Measurements from ENCODE around the gene NEU1.
A peak's percentile ranks its signal among the peaks of the same experiment; 100 is the strongest.
"Not testable (repeated sequence)": the region's sequence is repeated elsewhere in the genome, so short reads cannot be mapped to it uniquely, and the experiment has no call there.

Gene NEU1

GRCh38 chr6:31860349-31860748 is 2.3 kb downstream of the NEU1 start:
- H3K4me2 ChIP-seq, result no peak overlapping the region; a peak in 1 of 22 replicates
- peaks cover 29 to 44% (median 31%) of the 10 kb centered on the region in 10 experiments for H3K4me1 ChIP-seq
- no peak overlapping the region for H3K4me3 ChIP-seq
- TF ChIP-seq Cebpa-rat (IDR thresholded peaks at IDR 0.05), result no peak
- H3K9ac ChIP-seq, result peak overlapping the region in 1 of 11 experiments; percentile 10; a peak in 1 of 22 replicates
- H3K36me3 ChIP-seq, result peaks cover 27 to 60% (median 41%) of the 10 kb centered on the region in 11 experiments; a peak in 20 of 22 replicates
- no peak overlapping the region for H3K27ac ChIP-seq
- H3K9me3 ChIP-seq (replicated peaks in 1 of 11), result peaks cover 0 to 6% (median 3%) of the 10 kb centered on the region in 11 experiments; a peak in 14 of 22 replicates
- H3K27me3 ChIP-seq, result no peaks in the 10 kb centered on the region
- peaks cover 0 to 20% (median 5%) of the 10 kb centered on the region in 11 experiments; a peak in 5 of 22 replicates for H4K20me1 ChIP-seq

GRCh38 chr6:31859923-31860322 is 2.7 kb downstream of the NEU1 start:
- Histone ChIP-seq H3K4me2 (no peak overlapping the region; a peak in 1 of 22 replicates), H3K9me3 (replicated peaks in 1 of 11) (peaks cover 0 to 10% (median 6%) of the 10 kb centered on the region in 11 experiments; a peak in 14 of 22 replicates), H3K36me3 (peaks cover 27 to 62% (median 41%) of the 10 kb centered on the region in 11 experiments; a peak in 20 of 22 replicates), H4K20me1 (peaks cover 0 to 20% (median 5%) of the 10 kb centered on the region in 11 experiments; a peak in 5 of 22 replicates), H3K4me1 (peaks cover 25 to 39% (median 27%) of the 10 kb centered on the region in 10 experiments), H3K27me3 (no peaks in the 10 kb centered on the region), H3K27ac (no peak overlapping the region), H3K9ac (peak overlapping the region in 1 of 11 experiments; percentile 32; a peak in 1 of 22 replicates), H3K4me3 (no peak overlapping the region)
- no peak for TF ChIP-seq Cebpa-rat (IDR thresholded peaks at IDR 0.05)

GRCh38 chr6:31858707-31859106 is 3.9 kb downstream of the NEU1 start:
- peaks cover 0 to 20% (median 5%) of the 10 kb centered on the region in 11 experiments; a peak in 5 of 22 replicates for H4K20me1 ChIP-seq
- H3K9ac ChIP-seq, result peak overlapping the region in 1 of 11 experiments; percentile 32; a peak in 1 of 22 replicates
- H3K4me3 ChIP-seq, result no peak overlapping the region
- H3K27ac ChIP-seq, result no peak overlapping the region
- 0 out of 22 replicates have a peak, but pooled peaks of 1 of the 11 experiments have one; percentile 33 for TF ChIP-seq Cebpa-rat (IDR thresholded peaks at IDR 0.05)
- no peaks in the 10 kb centered on the region for H3K27me3 ChIP-seq
- H3K4me1 ChIP-seq, result peaks cover 16 to 30% (median 17%) of the 10 kb centered on the region in 10 experiments
- peaks cover 0 to 11% (median 6%) of the 10 kb centered on the region in 11 experiments; a peak in 14 of 22 replicates for H3K9me3 ChIP-seq (replicated peaks in 1 of 11)
- H3K4me2 ChIP-seq, result no peak overlapping the region
- H3K36me3 ChIP-seq, result peaks cover 27 to 62% (median 41%) of the 10 kb centered on the region in 11 experiments; a peak in 20 of 22 replicates

GRCh38 chr6:31857774-31858173 is 4.8 kb downstream of the NEU1 start:
- H3K27ac ChIP-seq, H3K4me3 ChIP-seq, H3K4me2 ChIP-seq, H3K9ac ChIP-seq, H3K27me3 ChIP-seq: not testable (repeated sequence)
- Histone ChIP-seq H3K4me1 (peaks cover 11 to 30% (median 13%) of the 10 kb centered on the region in 10 experiments), H3K36me3 (peaks cover 27 to 65% (median 41%) of the 10 kb centered on the region in 11 experiments; a peak in 20 of 22 replicates), H4K20me1 (peaks cover 0 to 20% (median 5%) of the 10 kb centered on the region in 11 experiments; a peak in 5 of 22 replicates), H3K9me3 (replicated peaks in 1 of 11) (peaks cover 3 to 14% (median 8%) of the 10 kb centered on the region in 11 experiments; a peak in 20 of 22 replicates)

- Histone ChIP-seq H3K36me3 (peaks cover 0 to 25% (median 5%) of the 10 kb centered on the region in 11 experiments; a peak in 12 of 22 replicates), H3K9me3 (replicated peaks in 1 of 11) (peaks cover 6 to 24% (median 16%) of the 10 kb centered on the region in 11 experiments; a peak in 20 of 22 replicates)
- not testable (repeated sequence) for H3K4me2 ChIP-seq, H3K27me3 ChIP-seq, H4K20me1 ChIP-seq, H3K4me3 ChIP-seq, H3K27ac ChIP-seq, H3K9ac ChIP-seq, H3K4me1 ChIP-seq
Observed at GRCh38 chr6:31851980-31852718, 10.5 kb downstream of the NEU1 start.

- Histone ChIP-seq H3K36me3 (peaks cover 0 to 18% (median 4%) of the 10 kb centered on the region in 11 experiments; a peak in 8 of 22 replicates), H3K9ac (no peak overlapping the region), H4K20me1 (no peaks in the 10 kb centered on the region; a peak in 1 of 22 replicates), H3K4me1 (no peaks in the 10 kb centered on the region), H3K4me2 (no peak overlapping the region), H3K9me3 (replicated peaks in 1 of 11) (peaks cover 6 to 24% (median 16%) of the 10 kb centered on the region in 11 experiments; a peak in 20 of 22 replicates), H3K27ac (no peak overlapping the region), H3K4me3 (no peak overlapping the region), H3K27me3 (no peaks in the 10 kb centered on the region)
- TF ChIP-seq Cebpa-rat (IDR thresholded peaks at IDR 0.05), result no peak
Observed at GRCh38 chr6:31851485-31851832, 11.2 kb downstream of the NEU1 start.

- Histone ChIP-seq H3K4me2 (no peak overlapping the region), H4K20me1 (no peaks in the 10 kb centered on the region; a peak in 1 of 22 replicates), H3K4me1 (no peaks in the 10 kb centered on the region), H3K27ac (no peak overlapping the region), H3K9ac (no peak overlapping the region), H3K27me3 (no peaks in the 10 kb centered on the region), H3K36me3 (peaks cover 0 to 13% (median 4%) of the 10 kb centered on the region in 11 experiments; a peak in 8 of 22 replicates), H3K4me3 (no peak overlapping the region), H3K9me3 (replicated peaks in 1 of 11) (peaks cover 6 to 24% (median 16%) of the 10 kb centered on the region in 11 experiments; a peak in 20 of 22 replicates)
- TF ChIP-seq Cebpa-rat (IDR thresholded peaks at IDR 0.05), result no peak
Observed at GRCh38 chr6:31850765-31851484, 11.7 kb downstream of the NEU1 start.

GRCh38 chr6:31847276-31847978 is 15.2 kb downstream of the NEU1 start:
- Histone ChIP-seq H4K20me1 (peaks cover 0 to 25% (median 8%) of the 10 kb centered on the region in 11 experiments; a peak in 12 of 22 replicates), H3K4me2 (no peak overlapping the region), H3K9ac (no peak overlapping the region), H3K4me1 (peaks cover 0 to 9% (median 2%) of the 10 kb centered on the region in 10 experiments; a peak in 6 of 20 replicates), H3K9me3 (replicated peaks in 1 of 11) (peaks cover 0 to 8% (median 0%) of the 10 kb centered on the region in 11 experiments; a peak in 9 of 22 replicates), H3K27me3 (no peaks in the 10 kb centered on the region), H3K4me3 (no peak overlapping the region), H3K36me3 (peaks cover 0 to 6% (median 0%) of the 10 kb centered on the region in 11 experiments; a peak in 2 of 22 replicates), H3K27ac (no peak overlapping the region)
- no peak for TF ChIP-seq Cebpa-rat (IDR thresholded peaks at IDR 0.05)

All from BLaER1 treated with 17β-estradiol and CSF1 and Interleukin-3, amounts not matched to agents 10 nM and 100 nM (cell line).